ENCODE results near the gene MTA3. TPM values are rescaled to one million over a fixed set of nuclear protein-coding genes. Genes with fewer than 3 reads are reported as not detected.

MTA3 gene
- total and polyA plus RNA-seq, 11 donors = 11.9 to 31.8 (median 23.3) TPM

DNA sequence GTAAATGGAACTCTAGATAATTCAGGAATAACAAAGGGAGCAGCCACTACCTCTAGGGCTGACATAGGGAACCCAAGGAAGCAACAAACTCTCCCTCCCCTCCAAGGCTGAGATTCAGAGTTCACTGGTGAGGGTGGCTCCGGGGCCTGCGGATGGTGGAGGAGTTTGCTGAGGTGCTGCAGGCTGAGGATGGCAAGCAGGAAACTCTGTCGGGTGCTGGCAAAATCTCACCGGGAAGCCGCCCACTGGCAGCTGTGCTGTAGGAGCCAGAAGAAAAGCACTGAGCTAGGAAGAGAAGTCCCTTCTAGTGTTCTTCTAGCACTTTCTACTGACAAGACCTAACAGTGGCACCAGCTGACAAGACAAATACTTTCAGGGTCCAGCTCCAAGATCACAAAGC, 236.5 kb downstream of the MTA3 start:
- Histone ChIP-seq H3K36me3 (no peaks in the 10 kb centered on the region), H3K9me3 (no peaks in the 10 kb centered on the region), H3K4me1 (peaks cover 0 to 22% (median 7%) of the 10 kb centered on the region in 12 donors), H3K27me3 (no peaks in the 10 kb centered on the region), H3K27ac (peak overlapping the region in 1 of 12 donors; percentile 35), H3K4me3 (no peak overlapping the region)
- TF ChIP-seq, protein P1, sequence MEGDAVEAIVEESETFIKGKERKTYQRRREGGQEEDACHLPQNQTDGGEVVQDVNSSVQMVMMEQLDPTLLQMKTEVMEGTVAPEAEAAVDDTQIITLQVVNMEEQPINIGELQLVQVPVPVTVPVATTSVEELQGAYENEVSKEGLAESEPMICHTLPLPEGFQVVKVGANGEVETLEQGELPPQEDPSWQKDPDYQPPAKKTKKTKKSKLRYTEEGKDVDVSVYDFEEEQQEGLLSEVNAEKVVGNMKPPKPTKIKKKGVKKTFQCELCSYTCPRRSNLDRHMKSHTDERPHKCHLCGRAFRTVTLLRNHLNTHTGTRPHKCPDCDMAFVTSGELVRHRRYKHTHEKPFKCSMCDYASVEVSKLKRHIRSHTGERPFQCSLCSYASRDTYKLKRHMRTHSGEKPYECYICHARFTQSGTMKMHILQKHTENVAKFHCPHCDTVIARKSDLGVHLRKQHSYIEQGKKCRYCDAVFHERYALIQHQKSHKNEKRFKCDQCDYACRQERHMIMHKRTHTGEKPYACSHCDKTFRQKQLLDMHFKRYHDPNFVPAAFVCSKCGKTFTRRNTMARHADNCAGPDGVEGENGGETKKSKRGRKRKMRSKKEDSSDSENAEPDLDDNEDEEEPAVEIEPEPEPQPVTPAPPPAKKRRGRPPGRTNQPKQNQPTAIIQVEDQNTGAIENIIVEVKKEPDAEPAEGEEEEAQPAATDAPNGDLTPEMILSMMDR (IDR thresholded peaks at IDR 0.05) = no peak
- no peak for TF ChIP-seq POLR2A (IDR thresholded peaks at IDR 0.05)
- DNase-seq (no peak), ATAC-seq (no peak)
- intact Hi-C loops (cut with DNase I) = no loop called here
- 76 to 79% (median 77%) methylated on average over 5 of the region's 5 CpGs for WGBS, 4 donors

Other genes with a start within 250 kb of the MTA3 start
- 100 to 1,000 TPM in 5 of 9 donors, 10 to 100 TPM in 4; 87.0 to 138 (median 105) TPM for gene COX7A2L, start 207.4 kb upstream of the MTA3 start, total RNA-seq
- gene COX7A2L, start 207.4 kb upstream of the MTA3 start, polyA plus RNA-seq = 100 to 1,000 TPM in 1 of 2 donors, 10 to 100 TPM in 1; 57.2 to 122 TPM
- not detected for gene KCNG3, start 74.7 kb upstream of the MTA3 start, total RNA-seq
- gene KCNG3, start 74.7 kb upstream of the MTA3 start, polyA plus RNA-seq = not detected
- 1 to 10 TPM in 1 of 9 donors, under 1 TPM in 6, not detected in 2; 0.28 to 2.2 (median 0.48) TPM for gene OXER1, start 195.5 kb downstream of the MTA3 start, total RNA-seq
- under 1 TPM; 0.22 to 0.53 TPM for gene OXER1, start 195.5 kb downstream of the MTA3 start, polyA plus RNA-seq
- 10 to 100 TPM in 1 of 9 donors, 1 to 10 TPM in 8; 1.3 to 10.6 (median 2.2) TPM for gene HAAO, start 224.0 kb downstream of the MTA3 start, total RNA-seq
- 1 to 10 TPM; 1.3 to 2.4 TPM for gene HAAO, start 224.0 kb downstream of the MTA3 start, polyA plus RNA-seq